WTC11 (cell line): Measurements from ENCODE around the gene FGB. TPM values are rescaled to one million over a fixed set of nuclear protein-coding genes. Genes with fewer than 3 reads are reported as not detected.

Source experiments
- ATAC-seq: fragments of 200-7000 bp; cut with Tn5 transposase; 2 replicates; pipeline ENCODE4 v1.10.0; 2021; ENCODE audit warnings: mild to moderate bottlenecking, moderate library complexity
- CTCF ChIA-PET: fragments of 300-600 bp; sonication (Branson Sonifier 250); formaldehyde crosslinking; loops from one replicate; lab custom pipeline; 2021; ENCODE audit warnings: antibody characterized with exemption; lab: Charles Lee
- POLR2A ChIA-PET: fragments of 350-600 bp; sonication (Branson Sonifier 250); formaldehyde crosslinking; loops from one replicate; lab custom pipeline; 2021; ENCODE audit warnings: antibody characterized with exemption; lab: Charles Lee
- DNase-seq: peaks from one replicate; pipeline ENCODE4 v3.0.0; 2021; ENCODE audit warnings: low spot score
- H3K27ac Mint-ChIP-seq: 2 replicates; pipeline ENCODE4 v1.8.0; 2021; ENCODE audit warnings: mixed read lengths
- H3K27me3 Mint-ChIP-seq: 2 replicates; pipeline ENCODE4 v1.8.0; 2021; ENCODE audit warnings: low read depth, mild to moderate bottlenecking, moderate library complexity, mixed read lengths
- H3K36me3 Mint-ChIP-seq: 2 replicates; pipeline ENCODE4 v1.8.0; 2021; ENCODE audit warnings: mixed read lengths
- H3K4me1 Mint-ChIP-seq: 2 replicates; pipeline ENCODE4 v1.8.0; 2022; ENCODE audit warnings: mixed read lengths
- H3K4me3 Mint-ChIP-seq: 2 replicates; pipeline ENCODE4 v1.8.0; 2021; ENCODE audit warnings: mild to moderate bottlenecking, moderate library complexity, mixed read lengths
- H3K9me3 Mint-ChIP-seq: 2 replicates; pipeline ENCODE4 v1.8.0; 2021; ENCODE audit warnings: mixed read lengths
- CREM ChIP-seq: sonication (generic); formaldehyde crosslinking; IDR thresholded peaks from 2 replicates; pipeline ENCODE4 v1.8.1; 2022; ENCODE audit warnings: mild to moderate bottlenecking, missing genetic modification reagents, moderate library complexity
- GTF2I ChIP-seq: fragments of 250-450 bp; sonication (Bioruptor Pico); conservative IDR thresholded peaks from 2 replicates; pipeline ENCODE4 v1.4.0; 2021; ENCODE audit warnings: mild to moderate bottlenecking
- HMGA2 ChIP-seq: fragments of 250-450 bp; sonication (Bioruptor Pico); IDR thresholded peaks from 2 replicates; pipeline ENCODE4 v1.4.0; 2021; ENCODE audit warnings: mild to moderate bottlenecking, moderate library complexity
- JAZF1 ChIP-seq: fragments of 250-450 bp; sonication (Bioruptor Pico); IDR thresholded peaks from 2 replicates; pipeline ENCODE4 v1.9.0; 2021; ENCODE audit warnings: moderate library complexity, mild to moderate bottlenecking, inconsistent platforms
- KAT7 ChIP-seq: sonication (generic); formaldehyde crosslinking; IDR thresholded peaks from 2 replicates; pipeline ENCODE4 v1.8.1; 2023; ENCODE audit warnings: missing genetic modification reagents, mild to moderate bottlenecking, borderline replicate concordance
- MYBL2 ChIP-seq: sonication (generic); formaldehyde crosslinking; IDR thresholded peaks from 2 replicates; pipeline ENCODE4 v1.8.1; 2023; ENCODE audit warnings: mild to moderate bottlenecking, moderate library complexity, missing genetic modification reagents
- NFE2L1 ChIP-seq: sonication (generic); formaldehyde crosslinking; IDR thresholded peaks from 2 replicates; pipeline ENCODE4 v1.8.1; 2023; ENCODE audit warnings: missing genetic modification reagents
- NR1H2 ChIP-seq: sonication (generic); formaldehyde crosslinking; IDR thresholded peaks from 2 replicates; pipeline ENCODE4 v1.9.0; 2021; ENCODE audit warnings: mild to moderate bottlenecking, moderate library complexity, missing genetic modification reagents
- NR2C2 ChIP-seq: sonication (generic); formaldehyde crosslinking; IDR thresholded peaks from 2 replicates; pipeline ENCODE4 v1.8.0; 2022; ENCODE audit warnings: mild to moderate bottlenecking, missing genetic modification reagents
- RORB ChIP-seq: fragments of 250-450 bp; sonication (Bioruptor Pico); IDR thresholded peaks from 2 replicates; pipeline ENCODE4 v1.9.0; 2021; ENCODE audit warnings: mild to moderate bottlenecking
- SMAD4 ChIP-seq: sonication (generic); formaldehyde crosslinking; IDR thresholded peaks from 2 replicates; pipeline ENCODE4 v1.8.0; 2022; ENCODE audit warnings: mild to moderate bottlenecking, missing genetic modification reagents
- ZBTB21 ChIP-seq: sonication (generic); formaldehyde crosslinking; IDR thresholded peaks from 2 replicates; pipeline ENCODE4 v1.8.1; 2023; ENCODE audit warnings: mild to moderate bottlenecking, missing genetic modification reagents, borderline replicate concordance
- ZNF121 ChIP-seq: sonication (generic); formaldehyde crosslinking; IDR thresholded peaks from 2 replicates; pipeline ENCODE4 v1.8.0; 2023; ENCODE audit warnings: missing genetic modification reagents
- ZNF416 ChIP-seq: fragments of 250-450 bp; sonication (Bioruptor Pico); IDR thresholded peaks from 2 replicates; pipeline ENCODE4 v1.9.0; 2021; ENCODE audit warnings: mild to moderate bottlenecking, inconsistent platforms
- total RNA-seq: library from RNA; stranded (reverse); gene quantifications from 3 replicates; pipeline ENCODE4 v1.2.3, GENCODE V29; 2021
- TF ChIP-seq, protein P1 (sequence below): sonication (generic); formaldehyde crosslinking; IDR thresholded peaks from 2 replicates; pipeline ENCODE4 v1.8.0; 2022; ENCODE audit warnings: missing genetic modification reagents
- TF ChIP-seq, protein P2 (sequence below): sonication (generic); formaldehyde crosslinking; IDR thresholded peaks from 2 replicates; pipeline ENCODE4 v1.8.1; 2023; ENCODE audit warnings: mild to moderate bottlenecking, moderate library complexity, missing genetic modification reagents
- TF ChIP-seq, protein P3 (sequence below): sonication (generic); formaldehyde crosslinking; IDR thresholded peaks from 2 replicates; pipeline ENCODE4 v1.8.0; 2022; ENCODE audit warnings: mild to moderate bottlenecking, missing genetic modification reagents
- TF ChIP-seq, protein P4 (sequence below): sonication (generic); formaldehyde crosslinking; IDR thresholded peaks from 2 replicates; pipeline ENCODE4 v1.8.1; 2023; ENCODE audit warnings: mild to moderate bottlenecking, missing genetic modification reagents, moderate library complexity

Gene FGB
- total RNA-seq, 1 experiment from 2014 or later, result 2.3 TPM

DNA sequence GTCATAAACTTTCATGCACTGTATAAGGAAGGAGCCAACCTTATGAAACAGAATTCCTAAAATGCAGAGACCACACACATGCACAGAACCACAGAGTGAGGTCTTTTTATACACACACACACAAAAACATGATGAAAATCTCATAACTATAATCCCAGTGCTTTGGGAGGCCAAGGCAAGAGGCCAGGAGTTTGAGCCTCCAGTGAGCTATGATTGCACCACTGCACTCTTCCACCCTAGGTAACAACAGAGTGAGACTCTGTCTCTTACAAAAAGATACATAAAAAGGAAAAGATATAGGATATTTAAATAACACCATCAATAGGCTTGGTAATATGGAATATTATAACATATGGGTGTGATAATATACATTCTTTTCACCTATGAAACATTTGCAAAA is 17.1 kb downstream of the FGB start (continued):
- TF ChIP-seq, protein P1, sequence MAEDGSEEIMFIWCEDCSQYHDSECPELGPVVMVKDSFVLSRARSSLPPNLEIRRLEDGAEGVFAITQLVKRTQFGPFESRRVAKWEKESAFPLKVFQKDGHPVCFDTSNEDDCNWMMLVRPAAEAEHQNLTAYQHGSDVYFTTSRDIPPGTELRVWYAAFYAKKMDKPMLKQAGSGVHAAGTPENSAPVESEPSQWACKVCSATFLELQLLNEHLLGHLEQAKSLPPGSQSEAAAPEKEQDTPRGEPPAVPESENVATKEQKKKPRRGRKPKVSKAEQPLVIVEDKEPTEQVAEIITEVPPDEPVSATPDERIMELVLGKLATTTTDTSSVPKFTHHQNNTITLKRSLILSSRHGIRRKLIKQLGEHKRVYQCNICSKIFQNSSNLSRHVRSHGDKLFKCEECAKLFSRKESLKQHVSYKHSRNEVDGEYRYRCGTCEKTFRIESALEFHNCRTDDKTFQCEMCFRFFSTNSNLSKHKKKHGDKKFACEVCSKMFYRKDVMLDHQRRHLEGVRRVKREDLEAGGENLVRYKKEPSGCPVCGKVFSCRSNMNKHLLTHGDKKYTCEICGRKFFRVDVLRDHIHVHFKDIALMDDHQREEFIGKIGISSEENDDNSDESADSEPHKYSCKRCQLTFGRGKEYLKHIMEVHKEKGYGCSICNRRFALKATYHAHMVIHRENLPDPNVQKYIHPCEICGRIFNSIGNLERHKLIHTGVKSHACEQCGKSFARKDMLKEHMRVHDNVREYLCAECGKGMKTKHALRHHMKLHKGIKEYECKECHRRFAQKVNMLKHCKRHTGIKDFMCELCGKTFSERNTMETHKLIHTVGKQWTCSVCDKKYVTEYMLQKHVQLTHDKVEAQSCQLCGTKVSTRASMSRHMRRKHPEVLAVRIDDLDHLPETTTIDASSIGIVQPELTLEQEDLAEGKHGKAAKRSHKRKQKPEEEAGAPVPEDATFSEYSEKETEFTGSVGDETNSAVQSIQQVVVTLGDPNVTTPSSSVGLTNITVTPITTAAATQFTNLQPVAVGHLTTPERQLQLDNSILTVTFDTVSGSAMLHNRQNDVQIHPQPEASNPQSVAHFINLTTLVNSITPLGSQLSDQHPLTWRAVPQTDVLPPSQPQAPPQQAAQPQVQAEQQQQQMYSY, result no peak
- TF ChIP-seq ZNF121 (CRISPR knock-in tag), result no peak
- TF ChIP-seq, protein P2, sequence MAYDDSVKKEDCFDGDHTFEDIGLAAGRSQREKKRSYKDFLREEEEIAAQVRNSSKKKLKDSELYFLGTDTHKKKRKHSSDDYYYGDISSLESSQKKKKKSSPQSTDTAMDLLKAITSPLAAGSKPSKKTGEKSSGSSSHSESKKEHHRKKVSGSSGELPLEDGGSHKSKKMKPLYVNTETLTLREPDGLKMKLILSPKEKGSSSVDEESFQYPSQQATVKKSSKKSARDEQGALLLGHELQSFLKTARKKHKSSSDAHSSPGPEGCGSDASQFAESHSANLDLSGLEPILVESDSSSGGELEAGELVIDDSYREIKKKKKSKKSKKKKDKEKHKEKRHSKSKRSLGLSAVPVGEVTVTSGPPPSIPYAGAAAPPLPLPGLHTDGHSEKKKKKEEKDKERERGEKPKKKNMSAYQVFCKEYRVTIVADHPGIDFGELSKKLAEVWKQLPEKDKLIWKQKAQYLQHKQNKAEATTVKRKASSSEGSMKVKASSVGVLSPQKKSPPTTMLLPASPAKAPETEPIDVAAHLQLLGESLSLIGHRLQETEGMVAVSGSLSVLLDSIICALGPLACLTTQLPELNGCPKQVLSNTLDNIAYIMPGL, result no peak
- TF ChIP-seq CREM (CRISPR knock-in tag), result no peak
- TF ChIP-seq, protein P3, sequence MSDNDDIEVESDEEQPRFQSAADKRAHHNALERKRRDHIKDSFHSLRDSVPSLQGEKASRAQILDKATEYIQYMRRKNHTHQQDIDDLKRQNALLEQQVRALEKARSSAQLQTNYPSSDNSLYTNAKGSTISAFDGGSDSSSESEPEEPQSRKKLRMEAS, result no peak
- no peak for TF ChIP-seq NR2C2
- TF ChIP-seq RORB (CRISPR knock-in tag), result no peak
- no peak for TF ChIP-seq GTF2I (CRISPR knock-in tag)
- no peak for TF ChIP-seq NFE2L1 (CRISPR knock-in tag)
- TF ChIP-seq, all 79 proteins: peak for 0

DNA sequence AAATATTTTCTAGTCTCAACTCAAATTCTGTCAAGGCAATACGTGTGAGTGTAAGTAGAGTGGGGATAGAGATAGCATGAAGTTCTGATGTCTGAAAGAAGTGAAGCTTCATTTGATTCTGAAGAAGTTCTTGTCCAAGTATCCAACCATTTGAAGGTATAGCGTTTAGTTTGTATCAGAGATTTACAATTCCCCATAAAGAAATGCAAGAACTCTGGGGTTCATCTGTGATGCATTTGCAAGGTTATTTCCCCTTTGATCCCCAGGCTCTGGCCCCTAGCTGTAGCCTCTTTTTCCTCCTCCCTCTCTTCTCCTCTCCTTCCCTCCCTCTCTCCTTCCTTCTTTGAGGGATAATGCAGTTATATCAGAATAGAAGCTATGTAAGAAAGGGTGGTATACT is 19.9 kb downstream of the FGB start:
- no peak overlapping the region for H3K4me3 Mint-ChIP-seq
- DNase-seq, result no peak

More for the DNA sequence above, 19.9 kb downstream of the FGB start:
- Mint-ChIP-seq H3K9me3 (no peaks in the 10 kb centered on the region), H3K27me3 (no peaks in the 10 kb centered on the region), H3K36me3 (no peaks in the 10 kb centered on the region), H3K4me1 (no peaks in the 10 kb centered on the region), H3K27ac (no peak overlapping the region)
- no peak for TF ChIP-seq HMGA2
- no peak for TF ChIP-seq NR1H2 (CRISPR knock-in tag)
- no peak for TF ChIP-seq RORB (CRISPR knock-in tag)
- no peak for TF ChIP-seq ZNF416 (CRISPR knock-in tag)
- TF ChIP-seq NFE2L1 (CRISPR knock-in tag), result no peak
- TF ChIP-seq, protein P4, sequence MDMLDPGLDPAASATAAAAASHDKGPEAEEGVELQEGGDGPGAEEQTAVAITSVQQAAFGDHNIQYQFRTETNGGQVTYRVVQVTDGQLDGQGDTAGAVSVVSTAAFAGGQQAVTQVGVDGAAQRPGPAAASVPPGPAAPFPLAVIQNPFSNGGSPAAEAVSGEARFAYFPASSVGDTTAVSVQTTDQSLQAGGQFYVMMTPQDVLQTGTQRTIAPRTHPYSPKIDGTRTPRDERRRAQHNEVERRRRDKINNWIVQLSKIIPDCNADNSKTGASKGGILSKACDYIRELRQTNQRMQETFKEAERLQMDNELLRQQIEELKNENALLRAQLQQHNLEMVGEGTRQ, result no peak
- TF ChIP-seq ZBTB21 (CRISPR knock-in tag), result no peak
- no peak for TF ChIP-seq SMAD4 (CRISPR knock-in tag)
- no peak for TF ChIP-seq MYBL2 (CRISPR knock-in tag)
- TF ChIP-seq KAT7 (CRISPR knock-in tag), result no peak
- TF ChIP-seq, protein P1, result no peak
- no peak for TF ChIP-seq JAZF1
- CTCF ChIA-PET, result no interaction called here
- ATAC-seq, result no peak
- POLR2A ChIA-PET, result no interaction called here
